ENCODE data around the gene GPS2.

GRCh38 chr17:7282752-7283321 is 32.3 kb downstream of the GPS2 start:
- TF ChIP-seq CTCF (conservative IDR thresholded peaks at IDR 0.05; ENCODE audit: low read depth, low read length) = no peak
- TF ChIP-seq EZH2 (IDR thresholded peaks at IDR 0.05; ENCODE audit: borderline replicate concordance, low read depth, low read length, poor library complexity, severe bottlenecking) = no peak

All from A673 (cell line).